ENCODE measurements around the gene TEX14.

- TF ChIP-seq POLR2A (IDR thresholded peaks at IDR 0.05) (no peak), CTCF (IDR thresholded peaks at IDR 0.05) (no peak)
Observed at GRCh38 chr17:58585554-58585953, 106.3 kb downstream of the TEX14 start.

Measured in ovary (tissue), 3 donors.